GM20431 (cell line): ENCODE results near the gene NFS1.
"Not testable (repeated sequence)": the region's sequence is repeated elsewhere in the genome, so short reads cannot be mapped to it uniquely, and the experiment has no call there.

Experiments used
- in situ Hi-C: fragments of 300-500 bp; cut with MseI, MboI; formaldehyde crosslinking; loops from one replicate; pipeline ENCODE4 v1.15.0; 2020; ENCODE audit warnings: low sequenced_read_pairs; ENCODE audit not compliant: unreplicated experiment

Gene NFS1

GRCh38 chr20:35729836-35730582 lies 30.9 kb upstream of the NFS1 start:
- in situ Hi-C loops, result no loop called here

- in situ Hi-C loops, result no loop called here
Measured at GRCh38 chr20:35729283-35729807, 30.2 kb upstream of the NFS1 start.

- in situ Hi-C loops, result no loop called here
Measured at GRCh38 chr20:35726842-35727711, 27.9 kb upstream of the NFS1 start.

GRCh38 chr20:35724321-35725230 lies 25.4 kb upstream of the NFS1 start:
- in situ Hi-C loops, result no loop called here

GRCh38 chr20:35723652-35724320 lies 24.6 kb upstream of the NFS1 start:
- in situ Hi-C loops, result not testable (repeated sequence)

GRCh38 chr20:35723275-35723639 lies 24.1 kb upstream of the NFS1 start:
- in situ Hi-C loops, result not testable (repeated sequence)

- in situ Hi-C loops, result no loop called here
Measured at GRCh38 chr20:35721621-35722020, 22.5 kb upstream of the NFS1 start.

- in situ Hi-C loops, result no loop called here
Measured at GRCh38 chr20:35721219-35721618, 22.1 kb upstream of the NFS1 start.

- in situ Hi-C loops, result no loop called here
Measured at GRCh38 chr20:35720165-35721123, 21.3 kb upstream of the NFS1 start.

- in situ Hi-C loops, result no loop called here
Measured at GRCh38 chr20:35719717-35720116, 20.6 kb upstream of the NFS1 start.

GRCh38 chr20:35718972-35719635 lies 20.0 kb upstream of the NFS1 start:
- in situ Hi-C loops, result no loop called here

GRCh38 chr20:35718321-35718720 lies 19.2 kb upstream of the NFS1 start:
- in situ Hi-C loops, result not testable (repeated sequence)

- in situ Hi-C loops, result no loop called here
Measured at GRCh38 chr20:35716330-35716729, 17.2 kb upstream of the NFS1 start.

GRCh38 chr20:35715652-35716051 lies 16.5 kb upstream of the NFS1 start:
- in situ Hi-C loops, result no loop called here

- in situ Hi-C loops, result no loop called here
Measured at GRCh38 chr20:35714127-35714526, 15.0 kb upstream of the NFS1 start.

GRCh38 chr20:35713120-35713519 lies 14.0 kb upstream of the NFS1 start:
- in situ Hi-C loops, result not testable (repeated sequence)

- in situ Hi-C loops, result no loop called here
Measured at GRCh38 chr20:35711588-35712209, 12.5 kb upstream of the NFS1 start.
